ENCODE measurements around the gene TLX2.

DNA sequence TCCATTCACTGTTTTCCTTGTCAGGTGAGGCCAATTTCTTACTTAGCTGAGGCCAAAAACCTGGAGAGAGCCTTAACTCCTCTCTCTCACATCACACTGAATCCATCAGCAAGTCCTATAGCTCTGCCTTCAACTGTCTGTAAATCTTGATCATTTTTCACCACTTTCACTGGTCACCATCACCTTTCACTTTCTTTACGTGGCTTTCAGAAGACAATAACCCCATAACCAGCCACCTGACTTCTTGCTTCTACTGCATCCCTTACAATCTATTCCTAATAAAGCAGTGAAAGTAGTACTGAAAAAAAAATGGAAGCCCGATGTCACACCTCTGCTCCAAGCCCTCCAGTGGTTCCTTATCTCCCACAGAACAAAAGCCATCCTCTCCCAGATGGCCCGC, 31.8 kb downstream of the TLX2 start:
- TF ChIP-seq POLR2A (IDR thresholded peaks at IDR 0.05) (no peak), POLR2AphosphoS5 (IDR thresholded peaks at IDR 0.05) (no peak)
- TF ChIP-seq, protein P1, sequence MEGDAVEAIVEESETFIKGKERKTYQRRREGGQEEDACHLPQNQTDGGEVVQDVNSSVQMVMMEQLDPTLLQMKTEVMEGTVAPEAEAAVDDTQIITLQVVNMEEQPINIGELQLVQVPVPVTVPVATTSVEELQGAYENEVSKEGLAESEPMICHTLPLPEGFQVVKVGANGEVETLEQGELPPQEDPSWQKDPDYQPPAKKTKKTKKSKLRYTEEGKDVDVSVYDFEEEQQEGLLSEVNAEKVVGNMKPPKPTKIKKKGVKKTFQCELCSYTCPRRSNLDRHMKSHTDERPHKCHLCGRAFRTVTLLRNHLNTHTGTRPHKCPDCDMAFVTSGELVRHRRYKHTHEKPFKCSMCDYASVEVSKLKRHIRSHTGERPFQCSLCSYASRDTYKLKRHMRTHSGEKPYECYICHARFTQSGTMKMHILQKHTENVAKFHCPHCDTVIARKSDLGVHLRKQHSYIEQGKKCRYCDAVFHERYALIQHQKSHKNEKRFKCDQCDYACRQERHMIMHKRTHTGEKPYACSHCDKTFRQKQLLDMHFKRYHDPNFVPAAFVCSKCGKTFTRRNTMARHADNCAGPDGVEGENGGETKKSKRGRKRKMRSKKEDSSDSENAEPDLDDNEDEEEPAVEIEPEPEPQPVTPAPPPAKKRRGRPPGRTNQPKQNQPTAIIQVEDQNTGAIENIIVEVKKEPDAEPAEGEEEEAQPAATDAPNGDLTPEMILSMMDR (IDR thresholded peaks at IDR 0.05) = no peak
